Hematopoietic multipotent progenitor cell (in vitro differentiated cells): ENCODE results near the gene PAXX. TPM values are rescaled to one million over a fixed set of nuclear protein-coding genes. Genes with fewer than 3 reads are reported as not detected.

ENCODE experiments used
- DNase-seq, 3 donors: peaks; one replicate each; pipeline ENCODE4 v3.0.0-alpha.2; 2011 to 2015; ENCODE audit warnings: low read depth in 2 of 3, low spot score in 2 of 3
- total RNA-seq: library from RNA; depleted of rRNA; stranded (reverse); fragments of >200 nt; gene quantifications from one replicate; pipeline ENCODE4 v1.2.3, GENCODE V29; 2012

Gene PAXX
- total RNA-seq, 1 donor, result 16.7 TPM

DNA sequence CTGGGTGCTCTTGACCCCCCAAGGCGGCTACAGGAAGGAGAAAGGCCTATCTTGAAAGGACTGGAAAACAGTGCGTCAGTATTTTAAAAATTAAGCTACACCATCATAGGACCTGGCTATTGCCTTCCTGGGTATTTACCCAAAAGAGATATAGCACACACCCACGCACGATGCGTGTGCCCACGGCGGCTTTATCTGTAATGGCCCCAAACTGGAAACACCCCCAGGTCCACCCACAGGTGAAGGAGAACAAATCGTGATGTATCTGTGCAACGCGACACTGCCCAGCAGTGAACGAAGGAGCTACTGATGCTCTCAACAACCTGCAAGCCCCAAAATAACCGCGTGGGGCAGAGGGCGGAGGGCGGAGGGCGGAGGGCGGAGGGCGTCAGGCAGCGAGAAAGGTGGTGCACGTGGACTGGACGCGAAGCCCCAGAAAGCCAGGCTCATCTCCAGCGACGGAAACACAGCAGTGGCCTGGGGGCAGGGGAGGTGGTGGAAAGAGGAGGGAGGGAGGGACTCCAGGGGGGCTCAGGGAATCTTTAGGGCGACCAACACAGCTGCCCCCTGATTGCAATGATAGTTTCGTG is 27.3 kb upstream of the PAXX start:
- DNase-seq, result no peak

DNA sequence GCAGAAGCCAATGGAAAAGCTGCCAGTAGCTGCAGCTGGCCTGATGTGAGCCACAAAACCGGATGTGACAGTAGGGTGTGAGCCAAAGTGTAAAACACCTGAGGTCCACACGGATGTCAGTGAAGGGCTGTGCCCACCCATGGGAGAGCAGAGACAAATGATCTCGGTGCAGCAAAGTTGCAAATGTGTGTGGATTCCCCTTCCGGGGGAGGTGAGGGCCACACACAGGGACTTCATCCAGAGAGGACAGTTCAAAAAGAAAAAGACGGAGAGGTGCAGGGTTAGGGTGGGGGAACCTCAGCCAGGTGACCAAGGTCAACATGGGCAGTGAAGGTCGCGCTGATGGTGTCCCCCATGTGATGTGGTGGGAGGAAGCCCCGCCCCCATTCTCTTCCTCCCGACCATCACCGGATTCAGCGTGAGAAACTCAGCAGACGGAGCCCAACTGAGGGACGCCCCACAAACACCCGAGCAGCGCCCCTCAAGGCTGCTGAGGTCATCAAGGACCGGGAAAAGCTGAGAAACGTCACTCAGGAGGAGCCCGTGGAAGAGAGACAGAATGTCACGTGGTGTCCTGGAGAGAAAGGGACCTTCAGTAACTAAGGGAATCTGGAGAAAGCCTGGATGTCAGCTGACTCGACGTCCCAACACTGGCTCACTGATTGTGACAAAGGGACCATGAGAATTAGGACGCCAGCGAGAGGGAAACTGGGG is 26.3 kb upstream of the PAXX start:
- no peak for DNase-seq

DNA sequence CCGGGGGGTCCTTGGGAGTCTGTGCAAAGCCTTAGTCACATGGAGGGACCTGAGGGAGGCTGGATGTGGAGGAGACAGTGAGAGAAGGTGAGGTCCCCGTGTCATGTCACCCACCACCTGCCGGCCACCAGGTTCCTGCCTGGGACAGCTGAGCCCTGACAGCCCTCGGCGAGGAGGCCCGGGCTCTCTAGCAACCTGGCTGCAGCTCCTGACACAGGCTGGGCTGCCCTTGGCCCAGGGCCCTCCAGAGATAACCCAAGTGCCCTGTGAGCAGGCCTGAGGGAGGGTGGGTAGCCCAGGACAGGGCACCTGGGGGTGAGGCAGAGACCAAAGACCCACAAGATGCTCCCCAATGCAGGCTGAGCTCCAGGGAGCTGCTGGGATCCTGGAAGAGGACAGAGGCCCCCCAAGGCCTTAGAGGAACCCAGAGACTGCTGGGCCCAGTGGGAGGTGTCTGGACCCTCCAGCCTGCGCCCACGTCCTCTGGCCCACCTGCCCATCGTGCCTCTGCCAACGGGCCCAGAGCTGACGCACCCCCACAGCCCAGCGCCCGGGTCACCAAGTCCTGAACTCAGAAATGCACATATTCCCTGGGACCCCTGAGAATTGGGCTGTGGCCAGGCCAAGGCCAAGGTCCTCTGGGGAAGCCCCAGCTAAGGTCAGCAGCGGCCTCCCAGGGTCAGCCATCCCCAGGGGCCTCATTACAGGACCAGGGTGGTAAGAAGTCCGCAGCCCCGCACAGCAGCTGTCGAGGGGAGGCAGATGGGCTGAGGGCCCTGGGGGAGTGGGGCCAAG is 23.7 kb upstream of the PAXX start:
- DNase-seq, result no peak

DNA sequence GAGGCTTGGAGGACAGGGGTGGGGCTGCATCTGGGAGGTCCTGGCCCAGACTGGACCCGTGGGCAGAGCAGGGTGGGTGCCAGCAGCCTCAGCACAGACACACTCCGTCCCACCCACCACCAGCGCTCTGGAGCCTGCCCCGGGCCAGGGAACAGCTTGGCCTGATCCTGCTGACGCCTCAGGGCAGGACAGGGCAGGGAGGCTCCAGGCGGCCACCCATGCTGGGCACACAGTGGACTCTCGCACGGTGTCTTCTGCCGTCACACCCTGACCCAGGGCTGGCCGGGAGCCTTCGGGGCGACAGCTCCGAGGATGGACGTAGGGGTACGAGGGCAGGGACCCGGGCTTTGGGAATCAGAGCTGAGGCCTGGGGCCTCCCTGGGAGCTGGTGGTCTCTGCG is 23.1 kb upstream of the PAXX start:
- DNase-seq, result no peak

DNA sequence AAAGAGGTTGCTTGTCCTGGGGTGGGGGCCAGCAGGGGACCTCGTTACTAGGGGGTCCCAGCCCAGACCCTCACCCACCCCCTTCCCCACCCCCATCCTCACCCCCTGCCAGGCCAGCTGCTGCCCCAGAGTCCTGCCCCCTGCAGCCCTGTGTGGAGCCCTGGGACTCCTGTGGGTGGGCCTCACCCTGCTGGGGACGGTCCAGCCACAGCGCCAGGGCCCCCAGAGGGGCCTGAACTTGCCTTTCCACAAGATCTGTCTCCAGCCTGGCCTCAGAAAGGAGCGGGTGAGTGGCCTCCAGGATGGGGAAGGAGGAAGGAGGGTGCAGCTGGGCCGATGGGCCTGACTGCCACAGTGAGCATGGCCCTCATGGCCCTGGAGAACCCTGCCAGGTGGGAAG is 22.4 kb upstream of the PAXX start:
- DNase-seq, result no peak

DNA sequence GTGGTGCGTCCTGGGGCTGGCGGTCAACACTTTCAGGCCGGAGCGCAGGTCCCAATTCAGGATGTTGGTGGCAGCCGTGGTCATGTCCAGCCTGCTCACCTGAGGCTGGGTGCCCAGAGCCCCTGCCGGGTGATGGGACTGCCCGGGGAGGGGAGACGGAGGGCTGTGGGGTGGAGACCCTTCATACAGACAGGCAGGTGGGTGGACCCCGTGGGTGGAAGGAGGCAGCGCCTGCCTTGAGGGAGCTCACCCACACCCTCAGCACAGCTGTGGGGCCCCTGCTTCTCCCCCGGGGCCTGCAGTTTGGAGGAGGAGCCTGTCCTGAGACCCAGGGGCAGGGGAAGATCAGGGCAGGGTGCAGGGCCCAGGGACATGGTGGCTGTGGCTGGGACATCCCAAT is 21.9 kb upstream of the PAXX start:
- DNase-seq, result no peak

DNA sequence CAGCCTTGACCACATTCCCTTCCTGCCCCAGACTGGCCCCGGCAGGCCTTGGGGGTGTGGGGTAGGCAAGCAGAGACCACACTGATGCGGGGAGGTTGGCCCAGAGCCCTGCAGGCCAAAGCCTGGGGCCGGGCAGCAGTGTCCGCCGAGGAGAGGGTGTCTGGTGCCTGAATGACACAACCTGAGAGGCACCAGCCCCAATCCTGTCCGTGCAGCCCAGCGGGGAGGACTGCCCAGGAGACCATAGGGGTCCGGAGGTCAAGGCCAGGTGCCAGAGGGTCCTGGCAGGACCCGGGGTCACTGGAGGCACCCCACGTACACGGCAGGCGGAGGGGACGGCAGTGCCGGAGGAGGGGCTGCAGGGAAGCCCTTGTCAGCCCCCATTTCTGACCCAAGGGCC is 20.5 kb upstream of the PAXX start:
- DNase-seq, result no peak

DNA sequence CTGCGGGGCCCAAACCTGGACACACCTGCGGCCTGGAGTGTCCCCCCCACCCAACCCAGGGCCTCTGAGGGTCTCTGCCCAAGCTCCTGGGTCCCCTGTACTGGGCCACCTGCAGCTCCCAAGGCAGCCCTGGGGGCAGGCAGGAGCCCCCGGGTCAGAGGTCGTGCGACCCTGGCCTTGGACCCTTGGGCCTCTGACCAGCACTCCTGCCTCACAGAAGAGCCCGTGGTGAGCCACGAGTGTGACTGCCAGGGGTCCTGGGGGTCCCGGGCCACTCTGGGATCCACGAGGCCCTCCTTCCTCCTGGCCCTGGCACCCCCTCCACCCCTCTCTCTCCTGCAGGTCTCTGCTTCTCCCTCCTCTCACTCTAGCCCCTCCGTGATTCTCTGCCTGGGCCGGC is 19.9 kb upstream of the PAXX start:
- no peak for DNase-seq

DNA sequence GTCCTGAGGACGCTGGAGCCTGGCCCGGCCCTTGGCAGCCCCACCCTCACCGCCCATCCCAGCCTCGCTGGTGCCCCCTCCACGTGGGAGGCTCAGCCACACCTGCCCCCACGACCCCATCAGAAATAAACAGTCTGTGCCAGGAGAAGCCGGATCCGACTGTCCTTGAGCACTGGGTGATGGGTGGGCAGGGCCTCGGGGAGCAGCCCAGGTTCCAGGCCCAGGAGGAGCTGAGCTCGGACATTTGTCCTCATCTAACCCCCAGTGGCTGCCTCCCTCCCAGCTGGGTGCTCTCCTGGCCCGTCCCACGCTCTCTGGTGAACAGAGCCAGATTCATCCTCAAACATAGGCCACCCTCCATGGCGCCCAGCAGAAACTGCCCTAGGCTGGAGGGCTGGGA is 19.5 kb upstream of the PAXX start:
- DNase-seq, result no peak

DNA sequence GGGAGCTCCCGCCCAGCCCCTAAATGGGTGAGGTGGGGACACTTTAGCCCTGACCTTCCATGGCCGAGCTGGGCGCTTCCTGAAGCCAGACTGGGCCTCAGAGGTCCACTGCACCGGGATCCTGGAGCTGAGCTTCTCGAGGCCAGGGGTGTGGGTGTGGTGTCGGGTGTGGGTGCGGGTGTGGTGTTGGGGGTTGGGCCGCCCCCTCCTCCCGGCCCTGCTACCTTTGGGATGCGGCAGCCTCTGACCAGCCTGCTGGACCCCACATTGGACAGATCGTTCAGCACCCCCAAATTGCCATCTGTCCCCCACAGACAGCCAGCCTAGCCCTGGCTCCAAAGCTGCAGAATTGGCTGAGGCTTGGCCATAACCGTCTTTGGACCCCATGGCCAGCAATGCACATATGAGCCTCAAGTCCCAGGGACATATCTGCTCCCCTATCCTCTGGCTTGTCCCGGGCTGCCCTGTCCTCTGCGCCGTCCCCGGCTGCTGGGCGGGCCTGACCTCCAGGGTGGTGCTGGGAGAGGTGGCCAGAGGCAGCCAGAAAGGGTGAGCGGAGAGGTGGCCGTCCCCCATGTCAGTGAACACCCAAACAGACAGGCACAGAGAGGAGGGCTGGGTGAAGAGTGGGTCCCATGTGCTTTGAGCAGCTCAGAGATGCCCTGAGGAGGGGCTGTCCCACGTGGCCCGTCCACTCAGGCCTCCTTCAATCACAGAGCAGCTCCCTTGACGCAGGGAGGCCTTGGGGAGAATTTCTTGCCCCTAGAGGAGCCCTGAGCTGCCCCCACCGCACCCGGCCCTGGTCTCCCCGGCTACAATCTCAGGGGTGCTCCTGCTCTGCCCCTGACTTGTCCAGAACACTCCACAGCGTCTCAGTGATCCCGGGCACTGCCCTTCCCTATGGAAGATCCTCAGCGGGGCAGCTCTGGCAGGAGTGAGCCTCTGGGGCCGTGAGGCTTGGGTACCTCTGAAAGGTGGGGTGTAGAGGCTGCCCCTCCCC is 18.3 kb upstream of the PAXX start:
- DNase-seq, result no peak

DNA sequence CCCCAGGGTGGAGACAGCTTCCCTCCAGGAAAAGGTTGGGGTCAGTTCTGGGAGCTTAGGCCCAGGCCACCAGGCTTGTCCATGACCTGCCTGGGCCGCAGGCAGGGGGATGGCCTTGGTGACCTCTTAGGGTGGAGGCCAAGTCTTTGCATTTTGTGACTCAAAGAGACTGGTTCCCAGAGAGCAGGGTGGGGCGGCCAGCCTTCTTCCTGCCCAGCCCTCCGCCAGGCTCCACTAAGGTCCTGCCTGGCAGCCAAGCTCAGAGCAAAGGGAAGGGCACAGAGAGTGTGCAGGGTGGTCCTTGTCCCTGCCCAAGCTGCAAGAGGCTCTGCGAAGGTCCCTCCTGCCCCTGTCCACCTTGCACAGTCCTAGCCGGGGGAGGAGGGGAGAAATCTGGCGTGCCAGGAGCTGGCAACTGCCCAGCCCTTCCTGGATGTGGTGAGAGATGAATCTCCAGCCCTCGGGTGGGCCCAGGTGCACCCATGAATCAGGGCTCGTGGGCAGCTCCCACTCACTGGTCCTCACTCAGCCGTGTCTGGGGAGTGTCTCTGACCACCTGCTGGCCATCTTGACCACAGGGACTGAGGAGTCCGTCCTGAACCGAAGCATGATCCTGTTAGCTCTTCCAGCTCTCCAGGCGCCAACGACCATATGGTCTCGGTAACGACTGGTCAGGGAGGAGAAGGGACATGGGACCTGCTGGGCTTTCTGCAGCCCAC is 17.2 kb upstream of the PAXX start:
- DNase-seq, result no peak

DNA sequence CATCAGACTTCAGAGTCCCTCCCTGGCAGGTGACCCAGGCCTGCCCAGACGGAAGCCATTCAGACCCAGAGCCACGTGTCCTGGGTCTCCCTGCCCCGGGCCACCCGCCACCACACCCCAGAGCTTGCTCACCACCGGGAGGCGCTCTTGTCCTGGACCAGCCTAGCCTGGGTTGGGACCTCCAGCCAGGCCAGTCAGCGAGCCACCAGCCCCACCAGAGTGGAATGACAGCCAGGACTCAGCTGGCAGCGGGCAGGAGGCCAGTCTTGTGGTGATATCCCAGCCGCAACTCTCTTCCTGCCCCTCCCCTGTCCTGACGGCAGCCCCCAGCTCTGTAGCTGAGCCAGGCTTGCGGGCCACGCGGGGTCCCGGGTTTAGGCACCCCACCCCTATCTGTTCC is 16.6 kb upstream of the PAXX start:
- peak in 2 of 3 donors; percentile 82 to 89 for DNase-seq

DNA sequence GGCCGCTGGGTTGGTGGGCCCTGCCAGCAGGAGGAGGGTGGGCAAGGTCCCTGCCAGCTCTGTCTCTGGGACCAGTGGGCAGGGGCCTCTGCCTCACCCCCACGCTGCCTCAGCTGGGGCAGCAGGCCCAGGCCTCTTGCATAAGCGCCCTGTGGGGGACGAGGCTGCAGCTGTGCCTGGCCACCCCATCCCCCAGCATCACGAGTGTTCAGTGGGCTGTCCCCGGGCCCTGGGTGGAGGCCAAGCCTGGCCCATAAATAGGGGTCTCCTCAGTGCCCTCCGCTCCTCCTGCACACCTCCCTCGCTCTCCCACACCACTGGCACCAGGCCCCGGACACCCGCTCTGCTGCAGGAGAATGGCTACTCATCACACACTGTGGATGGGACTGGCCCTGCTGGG is 15.0 kb upstream of the PAXX start, which contains the start of gene PTGDS:
TSS of gene PTGDS (plus strand) at position 282 of the 400 bp plus-strand sequence. CDS start at position 357, 75 bp downstream.
- DNase-seq, result no peak

DNA sequence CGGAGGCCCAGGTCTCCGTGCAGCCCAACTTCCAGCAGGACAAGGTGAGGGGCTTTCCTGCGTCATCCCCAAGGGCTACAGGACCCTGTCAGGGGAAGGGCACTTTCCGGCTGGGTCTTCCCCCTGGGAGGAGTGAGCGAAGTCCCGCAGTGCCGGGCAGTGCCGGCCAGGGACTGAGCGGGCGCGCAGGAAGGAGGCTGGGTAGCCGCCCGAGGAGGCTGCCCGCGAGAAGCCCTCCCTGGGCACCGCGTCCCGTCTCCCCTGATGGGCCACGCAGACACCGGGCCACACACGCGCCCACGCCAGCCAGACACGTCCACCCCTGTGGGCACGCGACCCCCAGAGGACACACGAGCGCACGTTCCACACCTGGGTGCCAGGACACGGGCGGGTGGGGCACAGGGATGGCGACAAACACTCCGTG is 14.6 kb upstream of the PAXX start:
- no peak for DNase-seq

DNA sequence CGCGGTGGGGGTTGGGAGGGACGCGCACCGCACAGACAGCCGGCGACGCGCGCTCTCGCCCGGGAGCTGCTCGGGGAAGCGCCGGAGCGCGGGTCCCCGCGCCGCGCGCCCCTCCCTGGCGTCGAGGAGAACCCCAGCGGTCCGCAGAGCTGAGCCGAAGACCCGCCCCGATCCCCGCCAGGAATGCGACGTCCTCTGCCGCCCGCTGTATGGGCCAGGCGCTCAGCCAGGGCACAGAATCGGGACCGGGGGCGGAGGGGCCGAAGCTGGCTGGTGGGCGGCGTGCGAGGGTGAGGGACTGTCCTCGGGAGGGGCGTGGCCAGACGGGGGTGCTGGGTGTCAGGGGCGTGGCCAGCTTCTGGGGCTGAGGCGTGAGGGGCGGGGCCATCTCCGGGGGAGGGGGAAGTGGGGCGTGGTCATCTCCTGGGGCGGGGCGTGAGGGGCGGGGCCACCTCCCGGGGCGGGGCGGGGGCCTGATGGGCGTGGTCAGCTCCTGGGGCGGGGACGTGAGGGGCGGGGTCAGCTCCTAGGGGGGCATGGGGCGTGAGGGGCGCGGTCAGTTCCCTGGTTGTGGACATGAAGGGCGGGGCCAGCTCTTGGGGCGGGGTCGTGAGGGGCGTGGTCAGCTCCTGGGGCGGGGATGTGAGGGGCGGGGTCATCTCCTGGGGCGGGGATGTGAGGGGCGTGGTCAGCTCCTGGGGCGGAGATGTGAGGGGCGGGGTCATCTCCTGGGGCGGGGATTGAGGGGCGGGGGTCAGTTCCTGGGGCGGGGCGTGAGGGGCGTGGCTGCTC is 14.0 kb upstream of the PAXX start:
- peak; percentile 49 to 56 (median 55) for DNase-seq

DNA sequence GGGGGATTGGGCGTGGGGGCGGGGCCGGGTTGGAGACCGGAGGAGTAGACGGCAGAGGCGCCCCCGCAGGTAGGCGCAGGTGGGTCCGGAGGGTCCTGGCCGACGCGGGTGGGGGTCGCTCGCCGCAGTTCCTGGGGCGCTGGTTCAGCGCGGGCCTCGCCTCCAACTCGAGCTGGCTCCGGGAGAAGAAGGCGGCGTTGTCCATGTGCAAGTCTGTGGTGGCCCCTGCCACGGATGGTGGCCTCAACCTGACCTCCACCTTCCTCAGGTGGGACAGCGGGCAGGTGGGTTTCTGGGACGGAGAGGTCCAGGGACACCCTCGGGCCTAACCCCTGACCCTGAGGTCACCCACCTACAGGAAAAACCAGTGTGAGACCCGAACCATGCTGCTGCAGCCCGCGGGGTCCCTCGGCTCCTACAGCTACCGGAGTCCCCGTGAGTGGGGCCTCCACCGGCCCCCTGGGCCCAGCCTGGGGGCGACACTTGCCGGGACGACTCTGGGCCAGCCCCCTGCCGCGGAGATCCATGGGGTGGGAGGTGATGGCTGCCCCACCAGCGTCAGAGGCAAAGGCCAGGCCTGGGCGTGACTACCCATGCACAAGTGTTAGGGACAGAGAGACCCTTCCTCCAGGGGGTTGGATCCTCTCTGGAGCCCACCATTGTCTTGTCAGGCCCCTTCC is 13.2 kb upstream of the PAXX start:
- DNase-seq, result no peak

DNA sequence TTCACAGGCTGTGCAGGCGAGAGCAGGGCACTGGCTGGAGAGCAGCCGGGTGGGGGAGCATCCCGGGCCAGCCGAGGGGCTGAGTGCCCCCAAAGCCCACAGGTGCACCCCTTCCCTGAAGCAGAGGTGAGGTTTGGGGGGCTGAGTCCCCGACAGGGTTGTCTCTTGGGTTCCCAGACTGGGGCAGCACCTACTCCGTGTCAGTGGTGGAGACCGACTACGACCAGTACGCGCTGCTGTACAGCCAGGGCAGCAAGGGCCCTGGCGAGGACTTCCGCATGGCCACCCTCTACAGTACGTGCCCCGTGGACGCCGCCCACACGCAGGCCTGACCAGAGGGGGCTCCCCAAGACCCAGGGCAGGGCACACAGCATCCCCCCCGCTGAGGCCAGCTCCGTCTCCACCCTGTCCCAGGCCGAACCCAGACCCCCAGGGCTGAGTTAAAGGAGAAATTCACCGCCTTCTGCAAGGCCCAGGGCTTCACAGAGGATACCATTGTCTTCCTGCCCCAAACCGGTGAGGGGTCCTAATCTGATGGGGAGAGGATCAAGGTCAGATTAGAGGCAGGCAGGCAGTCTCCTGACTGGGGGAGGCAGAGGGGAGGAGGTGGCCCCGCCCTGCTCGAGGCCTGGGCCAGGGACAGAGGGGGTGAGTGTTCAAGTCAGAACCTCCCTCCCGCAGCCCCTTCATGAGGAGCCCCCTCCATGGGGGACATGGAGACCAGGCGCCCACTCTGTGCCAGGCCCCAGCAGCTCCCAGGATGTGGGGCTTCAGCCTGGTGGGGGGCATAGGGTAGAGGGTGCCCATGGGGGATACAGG is 12.2 kb upstream of the PAXX start:
- DNase-seq, result no peak
